Measurements from ENCODE around the gene CCDC88C. TPM values are rescaled to one million over a fixed set of nuclear protein-coding genes. Genes with fewer than 3 reads are reported as not detected.

The CCDC88C gene
- polyA plus RNA-seq, 2 of the 4 experiments (the other 2 are of a cell fraction): 2.9 to 3.7 TPM

GRCh38 chr14:91383439-91383838, 34.2 kb downstream of the CCDC88C start (continued):
- TF ChIP-seq, protein P1, sequence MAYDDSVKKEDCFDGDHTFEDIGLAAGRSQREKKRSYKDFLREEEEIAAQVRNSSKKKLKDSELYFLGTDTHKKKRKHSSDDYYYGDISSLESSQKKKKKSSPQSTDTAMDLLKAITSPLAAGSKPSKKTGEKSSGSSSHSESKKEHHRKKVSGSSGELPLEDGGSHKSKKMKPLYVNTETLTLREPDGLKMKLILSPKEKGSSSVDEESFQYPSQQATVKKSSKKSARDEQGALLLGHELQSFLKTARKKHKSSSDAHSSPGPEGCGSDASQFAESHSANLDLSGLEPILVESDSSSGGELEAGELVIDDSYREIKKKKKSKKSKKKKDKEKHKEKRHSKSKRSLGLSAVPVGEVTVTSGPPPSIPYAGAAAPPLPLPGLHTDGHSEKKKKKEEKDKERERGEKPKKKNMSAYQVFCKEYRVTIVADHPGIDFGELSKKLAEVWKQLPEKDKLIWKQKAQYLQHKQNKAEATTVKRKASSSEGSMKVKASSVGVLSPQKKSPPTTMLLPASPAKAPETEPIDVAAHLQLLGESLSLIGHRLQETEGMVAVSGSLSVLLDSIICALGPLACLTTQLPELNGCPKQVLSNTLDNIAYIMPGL (CRISPR knock-in tag; IDR thresholded peaks at IDR 0.05; ENCODE audit: borderline replicate concordance): no peak
- TF ChIP-seq FOSB (CRISPR knock-in tag; IDR thresholded peaks at IDR 0.05): no peak
- no peak for TF ChIP-seq SREBF2 (IDR thresholded peaks at IDR 0.05)

DNA sequence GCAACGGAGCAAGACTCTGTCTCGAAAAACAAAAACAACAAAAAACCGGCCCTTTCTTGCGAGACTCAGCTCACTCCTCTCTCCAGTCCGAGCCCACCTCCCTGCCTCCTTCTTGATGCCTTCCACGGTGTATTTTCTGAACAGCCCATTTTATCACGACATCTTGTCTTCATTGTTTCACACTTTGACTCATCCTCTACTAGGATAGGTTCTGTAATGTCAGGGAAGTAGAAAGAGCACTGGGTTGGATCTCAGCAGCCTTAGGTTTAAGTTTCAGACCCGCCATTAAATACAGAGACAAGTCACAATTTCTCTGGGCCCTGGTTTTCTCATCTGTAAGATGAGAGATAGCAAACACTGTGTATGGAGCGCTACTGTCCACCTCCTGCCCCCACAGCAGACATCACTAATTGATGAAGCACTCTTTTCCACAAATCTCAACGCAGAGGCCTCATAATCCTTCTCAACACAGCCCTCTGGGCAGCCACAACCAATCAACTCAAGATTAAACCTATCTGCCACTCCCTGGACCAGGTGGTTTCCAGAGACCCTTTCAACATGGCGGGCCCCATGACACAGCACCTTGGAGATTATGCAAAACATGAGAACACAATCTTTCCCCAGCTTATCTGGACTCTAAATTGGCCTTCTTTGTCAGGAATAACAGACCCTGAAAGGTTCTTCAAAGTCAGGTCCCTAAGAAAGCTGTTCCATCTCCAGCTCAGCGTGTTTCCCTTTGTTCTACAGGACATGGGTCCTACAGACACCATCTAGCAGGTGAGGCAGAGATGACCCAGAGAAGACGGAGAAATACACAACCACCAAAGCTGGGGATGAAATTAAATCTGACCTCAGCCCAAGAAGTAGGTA, 35.6 kb downstream of the CCDC88C start:
- ATAC-seq (no peak), DNase-seq (ENCODE audit: low read depth in 1 of 2, low spot score in 1 of 2) (no peak), FAIRE-seq (no peak)
- CTCF ChIA-PET: interaction anchor here (0.6 to 1.2 kb wide), 2 partner anchors 14 to 680 kb away, joined by 3 read pairs; no protein-coding TSS in a partner anchor
- H3K27ac ChIP-seq: no peak overlapping the region
- H3K4me3 ChIP-seq: no peak overlapping the region
- WGBS (ENCODE audit: missing lambda C conversion rate): 88% methylated on average over 13 of the region's 13 CpGs
- H3K4me1 ChIP-seq: 0 out of 3 replicates have a peak, but pooled peaks cover 3% of the 10 kb centered on the region
- TF ChIP-seq HOXA7 (CRISPR knock-in tag; IDR thresholded peaks at IDR 0.05) (no peak), BHLHE40 (IDR thresholded peaks at IDR 0.05; ENCODE audit: low read depth, low read length) (no peak), PBX3 (IDR thresholded peaks at IDR 0.05) (no peak), SREBF2 (IDR thresholded peaks at IDR 0.05) (no peak), FOXS1 (CRISPR knock-in tag; IDR thresholded peaks at IDR 0.05) (no peak), ZSCAN20 (CRISPR knock-in tag; IDR thresholded peaks at IDR 0.05) (no peak), ZNF302 (CRISPR knock-in tag; IDR thresholded peaks at IDR 0.05) (no peak), EHF (CRISPR knock-in tag; IDR thresholded peaks at IDR 0.05) (no peak), NPAS2 (CRISPR knock-in tag; IDR thresholded peaks at IDR 0.05; ENCODE audit: borderline replicate concordance) (no peak), KDM5A (IDR thresholded peaks at IDR 0.05) (no peak), HOXB13 (CRISPR knock-in tag; IDR thresholded peaks at IDR 0.05; ENCODE audit: low read depth) (no peak), FOSB (CRISPR knock-in tag; IDR thresholded peaks at IDR 0.05) (no peak), TP53 (CRISPR knock-in tag; IDR thresholded peaks at IDR 0.05) (no peak), POLR2AphosphoS2 (conservative IDR thresholded peaks at IDR 0.05; ENCODE audit: low read length) (no peak)
- TF ChIP-seq, protein P2, sequence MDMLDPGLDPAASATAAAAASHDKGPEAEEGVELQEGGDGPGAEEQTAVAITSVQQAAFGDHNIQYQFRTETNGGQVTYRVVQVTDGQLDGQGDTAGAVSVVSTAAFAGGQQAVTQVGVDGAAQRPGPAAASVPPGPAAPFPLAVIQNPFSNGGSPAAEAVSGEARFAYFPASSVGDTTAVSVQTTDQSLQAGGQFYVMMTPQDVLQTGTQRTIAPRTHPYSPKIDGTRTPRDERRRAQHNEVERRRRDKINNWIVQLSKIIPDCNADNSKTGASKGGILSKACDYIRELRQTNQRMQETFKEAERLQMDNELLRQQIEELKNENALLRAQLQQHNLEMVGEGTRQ (IDR thresholded peaks at IDR 0.05): no peak
- TF ChIP-seq, protein P3, sequence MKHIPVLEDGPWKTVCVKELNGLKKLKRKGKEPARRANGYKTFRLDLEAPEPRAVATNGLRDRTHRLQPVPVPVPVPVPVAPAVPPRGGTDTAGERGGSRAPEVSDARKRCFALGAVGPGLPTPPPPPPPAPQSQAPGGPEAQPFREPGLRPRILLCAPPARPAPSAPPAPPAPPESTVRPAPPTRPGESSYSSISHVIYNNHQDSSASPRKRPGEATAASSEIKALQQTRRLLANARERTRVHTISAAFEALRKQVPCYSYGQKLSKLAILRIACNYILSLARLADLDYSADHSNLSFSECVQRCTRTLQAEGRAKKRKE (CRISPR knock-in tag; IDR thresholded peaks at IDR 0.05; ENCODE audit: low read depth): no peak
- no peaks in the 10 kb centered on the region for H3K9me3 ChIP-seq
- no peak overlapping the region for H3K4me2 ChIP-seq
- POLR2A ChIA-PET: no interaction called here

- 85% methylated on average over 11 of the region's 11 CpGs for WGBS (ENCODE audit: missing lambda C conversion rate)
- FAIRE-seq (no peak), DNase-seq (ENCODE audit: low read depth in 1 of 2, low spot score in 1 of 2) (no peak), ATAC-seq (no peak)
- no peak for TF ChIP-seq NR3C1 (IDR thresholded peaks at IDR 0.05)
- no peak for TF ChIP-seq RNF2 (IDR thresholded peaks at IDR 0.05; ENCODE audit: borderline replicate concordance, low read depth)
- TF ChIP-seq, protein P2 (IDR thresholded peaks at IDR 0.05): no peak
- no peak for TF ChIP-seq POLR2AphosphoS2 (conservative IDR thresholded peaks at IDR 0.05; ENCODE audit: low read length)
- no peak for TF ChIP-seq KDM1A (IDR thresholded peaks at IDR 0.05; ENCODE audit: low read depth)
- ChIA-PET POLR2A (no interaction called here), CTCF (interaction anchor here (1.0 kb wide), 1 partner anchor 13 kb away, joined by 3 read pairs; no protein-coding TSS in a partner anchor)
- 0 out of 3 replicates have a peak, but pooled peaks cover 3% of the 10 kb centered on the region for H3K4me1 ChIP-seq
- H3K27ac ChIP-seq: no peak overlapping the region
- H3K9me3 ChIP-seq: no peaks in the 10 kb centered on the region
- no peak overlapping the region for H3K4me3 ChIP-seq
- no peak overlapping the region for H3K4me2 ChIP-seq
Observed at GRCh38 chr14:91380610-91381371, 36.8 kb downstream of the CCDC88C start.

Measured in A549 (cell line).